ENCODE data around the gene HEMK1. TPM values are rescaled to one million over a fixed set of nuclear protein-coding genes. Genes with fewer than 3 reads are reported as not detected.

HEMK1 gene
- total RNA-seq, 4 donors from 2014 or later: 3.8 to 10.6 (median 8.4) TPM

DNA sequence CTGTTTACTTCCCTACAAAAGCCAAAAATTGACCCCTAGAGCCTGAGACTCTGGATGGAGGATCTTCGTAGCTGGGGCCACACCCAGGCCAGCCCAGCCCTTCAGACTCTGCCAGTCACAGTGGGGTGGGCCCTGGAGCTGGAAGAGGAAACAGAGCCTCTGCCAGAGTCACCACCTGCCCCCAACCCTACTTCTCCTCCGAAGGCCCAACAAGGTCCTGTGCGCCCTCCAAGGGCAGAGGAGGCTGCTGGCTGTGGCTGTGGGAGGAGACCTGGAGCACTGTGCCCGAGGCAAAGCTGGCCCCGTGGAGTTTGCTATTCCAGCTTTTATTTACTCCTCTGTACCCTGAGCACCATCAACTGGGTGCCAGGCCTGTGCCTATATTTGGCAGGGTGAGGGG lies 23.2 kb downstream of the HEMK1 start:
- Histone ChIP-seq H3K9me3 (no peaks in the 10 kb centered on the region), H3K4me1 (peaks cover 49% of the 10 kb centered on the region), H3K4me3 (no peak overlapping the region), H3K27me3 (no peaks in the 10 kb centered on the region), H3K27ac (peak overlapping the region; percentile 49), H3K36me3 (no peaks in the 10 kb centered on the region)
- 15% methylated on average over 5 of the region's 5 CpGs for WGBS
- TF ChIP-seq POLR2A (IDR thresholded peaks at IDR 0.05) (no peak), POLR2AphosphoS5 (IDR thresholded peaks at IDR 0.05) (no peak), EP300 (IDR thresholded peaks at IDR 0.05) (no peak)
- TF ChIP-seq, protein P1, sequence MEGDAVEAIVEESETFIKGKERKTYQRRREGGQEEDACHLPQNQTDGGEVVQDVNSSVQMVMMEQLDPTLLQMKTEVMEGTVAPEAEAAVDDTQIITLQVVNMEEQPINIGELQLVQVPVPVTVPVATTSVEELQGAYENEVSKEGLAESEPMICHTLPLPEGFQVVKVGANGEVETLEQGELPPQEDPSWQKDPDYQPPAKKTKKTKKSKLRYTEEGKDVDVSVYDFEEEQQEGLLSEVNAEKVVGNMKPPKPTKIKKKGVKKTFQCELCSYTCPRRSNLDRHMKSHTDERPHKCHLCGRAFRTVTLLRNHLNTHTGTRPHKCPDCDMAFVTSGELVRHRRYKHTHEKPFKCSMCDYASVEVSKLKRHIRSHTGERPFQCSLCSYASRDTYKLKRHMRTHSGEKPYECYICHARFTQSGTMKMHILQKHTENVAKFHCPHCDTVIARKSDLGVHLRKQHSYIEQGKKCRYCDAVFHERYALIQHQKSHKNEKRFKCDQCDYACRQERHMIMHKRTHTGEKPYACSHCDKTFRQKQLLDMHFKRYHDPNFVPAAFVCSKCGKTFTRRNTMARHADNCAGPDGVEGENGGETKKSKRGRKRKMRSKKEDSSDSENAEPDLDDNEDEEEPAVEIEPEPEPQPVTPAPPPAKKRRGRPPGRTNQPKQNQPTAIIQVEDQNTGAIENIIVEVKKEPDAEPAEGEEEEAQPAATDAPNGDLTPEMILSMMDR (IDR thresholded peaks at IDR 0.05): no peak
- DNase-seq (ENCODE audit: low spot score in 2 of 2): no peak

DNA sequence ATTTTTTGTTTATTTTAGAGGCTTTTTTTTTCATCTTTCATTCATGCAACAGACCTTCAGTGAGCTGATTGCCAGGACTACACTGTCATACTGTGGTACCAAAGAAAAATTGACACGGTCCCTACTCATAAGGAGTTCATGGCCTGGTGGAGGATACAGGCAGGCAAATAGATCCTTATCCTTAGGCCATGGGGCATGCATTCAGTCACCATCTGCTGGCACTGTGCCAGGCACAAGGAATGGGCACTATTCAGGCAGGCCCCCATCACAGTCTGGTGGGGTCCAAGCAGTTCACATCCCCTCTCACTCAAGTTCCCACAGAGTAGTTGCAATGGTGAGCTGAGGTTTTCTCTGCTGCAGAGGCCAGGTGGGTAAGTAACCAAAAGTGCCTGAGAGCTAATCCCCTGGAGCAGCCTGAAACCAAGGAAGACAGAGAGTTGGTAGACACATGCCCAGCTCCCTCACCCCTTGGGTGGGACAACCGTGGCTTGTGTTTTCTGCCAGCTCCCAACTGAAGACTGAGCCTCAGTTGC lies 25.0 kb downstream of the HEMK1 start:
- WGBS: 24% methylated on average over 2 of the region's 2 CpGs
- no peaks in the 10 kb centered on the region for H3K9me3 ChIP-seq
- no peak for TF ChIP-seq POLR2A (IDR thresholded peaks at IDR 0.05)
- TF ChIP-seq EP300 (IDR thresholded peaks at IDR 0.05): no peak
- TF ChIP-seq, protein P1 (IDR thresholded peaks at IDR 0.05): no peak
- no peak for TF ChIP-seq POLR2AphosphoS5 (IDR thresholded peaks at IDR 0.05)
- peaks cover 43% of the 10 kb centered on the region for H3K4me1 ChIP-seq
- H3K36me3 ChIP-seq: no peaks in the 10 kb centered on the region
- H3K27me3 ChIP-seq: no peaks in the 10 kb centered on the region
- no peak overlapping the region for H3K27ac ChIP-seq
- no peak for DNase-seq (ENCODE audit: low spot score in 2 of 2)
- H3K4me3 ChIP-seq: no peak overlapping the region

DNA sequence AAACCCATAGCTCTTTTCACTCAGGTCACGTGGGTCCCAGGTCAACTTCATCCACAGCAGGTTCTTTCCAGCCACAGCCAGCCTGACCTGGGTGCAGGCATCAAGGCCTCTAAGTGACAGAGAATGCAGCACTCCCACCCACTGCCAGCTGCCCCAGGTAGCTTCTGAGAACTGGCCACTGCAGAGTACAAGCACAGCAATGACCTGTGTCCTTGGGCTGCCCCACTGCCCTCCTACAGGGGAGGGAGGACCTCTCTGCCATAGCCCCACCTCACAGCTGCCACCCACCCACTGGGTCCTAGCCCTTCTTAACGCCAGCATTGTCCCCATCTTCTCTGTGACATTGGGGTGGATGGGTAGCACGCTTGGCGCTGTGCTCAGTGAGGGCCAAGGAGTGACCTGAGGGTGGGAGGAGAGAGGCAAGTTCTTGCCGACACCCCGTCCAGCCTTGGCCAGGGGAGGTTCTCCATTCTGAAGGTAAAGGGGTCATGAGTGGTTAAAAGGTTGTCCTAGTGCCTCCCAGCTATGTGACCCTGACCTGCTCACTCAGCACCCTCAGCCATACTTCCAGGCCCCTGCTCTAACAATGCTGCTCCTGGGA lies 29.9 kb downstream of the HEMK1 start:
- H3K27me3 ChIP-seq: no peaks in the 10 kb centered on the region
- H3K27ac ChIP-seq: peak overlapping the region; percentile 97
- DNase-seq (ENCODE audit: low spot score in 2 of 2): no peak
- TF ChIP-seq, protein P1 (IDR thresholded peaks at IDR 0.05): no peak
- TF ChIP-seq POLR2A (IDR thresholded peaks at IDR 0.05) (no peak), POLR2AphosphoS5 (IDR thresholded peaks at IDR 0.05) (no peak), EP300 (IDR thresholded peaks at IDR 0.05) (no peak)
- no peak overlapping the region for H3K4me3 ChIP-seq
- WGBS: 88% methylated on average over 6 of the region's 6 CpGs
- H3K36me3 ChIP-seq: no peaks in the 10 kb centered on the region
- peaks cover 55% of the 10 kb centered on the region for H3K4me1 ChIP-seq
- H3K9me3 ChIP-seq: no peaks in the 10 kb centered on the region

- TF ChIP-seq EP300 (IDR thresholded peaks at IDR 0.05) (no peak), POLR2A (IDR thresholded peaks at IDR 0.05) (no peak), POLR2AphosphoS5 (IDR thresholded peaks at IDR 0.05) (no peak)
- TF ChIP-seq, protein P1 (IDR thresholded peaks at IDR 0.05): no peak
- H3K27ac ChIP-seq: peak overlapping the region; percentile 97
- no peaks in the 10 kb centered on the region for H3K36me3 ChIP-seq
- WGBS: 100% methylated on average over 1 of the region's 1 CpG
- H3K27me3 ChIP-seq: no peaks in the 10 kb centered on the region
- H3K4me3 ChIP-seq: no peak overlapping the region
- peaks cover 60% of the 10 kb centered on the region for H3K4me1 ChIP-seq
- DNase-seq (ENCODE audit: low spot score in 2 of 2): no peak
- H3K9me3 ChIP-seq: no peaks in the 10 kb centered on the region
These were observed 30.4 kb downstream of the HEMK1 start for GRCh38 chr3:50599716-50600118.

DNA sequence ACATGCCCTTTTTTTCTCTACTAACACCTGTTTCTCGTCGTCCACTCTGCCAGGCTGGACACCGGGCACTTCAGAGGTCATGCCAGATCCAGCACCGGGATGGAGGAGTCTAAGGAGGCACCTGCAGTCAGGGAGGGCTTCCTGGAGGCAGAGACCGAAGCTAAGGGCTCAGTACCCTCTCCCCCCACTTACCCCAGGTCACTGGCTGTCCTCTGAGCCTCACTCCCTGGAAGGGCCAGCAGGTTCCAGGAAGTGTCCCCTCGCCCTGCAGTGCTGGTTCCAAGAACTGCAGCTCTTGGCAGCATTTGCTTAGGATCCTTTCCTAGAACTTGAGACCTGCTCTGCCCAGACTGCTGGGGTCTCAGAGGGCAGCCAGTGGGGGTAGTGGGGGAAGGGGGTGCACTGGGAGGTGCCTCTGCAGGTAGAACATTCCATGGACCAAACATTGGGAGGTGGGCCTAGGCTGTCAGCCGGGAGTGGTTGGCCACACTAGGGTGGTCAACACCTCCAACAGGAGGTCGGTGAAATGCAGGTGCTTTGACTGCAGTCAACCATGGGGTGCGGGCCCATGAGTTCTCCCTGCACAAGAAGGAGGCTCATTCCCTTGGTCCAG lies 30.9 kb downstream of the HEMK1 start:
- 75% methylated on average over 9 of the region's 9 CpGs for WGBS
- H3K27ac ChIP-seq: peak overlapping the region; percentile 97

More for the DNA sequence above, 30.9 kb downstream of the HEMK1 start:
- no peak for TF ChIP-seq POLR2AphosphoS5 (IDR thresholded peaks at IDR 0.05)
- TF ChIP-seq EP300 (IDR thresholded peaks at IDR 0.05): no peak
- TF ChIP-seq, protein P1 (IDR thresholded peaks at IDR 0.05): no peak
- peaks cover 65% of the 10 kb centered on the region for H3K4me1 ChIP-seq
- H3K36me3 ChIP-seq: no peaks in the 10 kb centered on the region
- no peaks in the 10 kb centered on the region for H3K27me3 ChIP-seq
- no peak for DNase-seq (ENCODE audit: low spot score in 2 of 2)
- no peak overlapping the region for H3K4me3 ChIP-seq
- no peaks in the 10 kb centered on the region for H3K9me3 ChIP-seq

Measured in suprapubic skin (tissue), 4 donors.